Testis (tissue), 2 donors: ENCODE data around the gene MBTPS2.

Experiments used
- CTCF ChIP-seq, 3 experiments: fragments of 450-650 bp in 2 of 3; fragments of 200-600 bp in 1 of 3; sonication (generic) in 1 of 3; IDR thresholded peaks; one replicate each; pipeline ENCODE4 v1.5.1; 2016 to 2019; ENCODE audit warnings: antibody characterized with exemption in 3 of 3, mild to moderate bottlenecking in 2 of 3, moderate library complexity in 1 of 3
- POLR2A ChIP-seq: fragments of 450-650 bp; IDR thresholded peaks from one replicate; pipeline ENCODE4 v1.6.1; 2017; ENCODE audit warnings: antibody characterized with exemption, mild to moderate bottlenecking, moderate library complexity

GRCh38 chrX:21798677-21799219 lies 40.7 kb upstream of the MBTPS2 start:
- TF ChIP-seq CTCF (IDR thresholded peaks at IDR 0.05) (no peak), POLR2A (no peak)
